ENCODE measurements around the gene REXO4. TPM values are rescaled to one million over a fixed set of nuclear protein-coding genes. Genes with fewer than 3 reads are reported as not detected.

Gene REXO4
- total and polyA plus RNA-seq, 10 of the 15 experiments (the other 5 are each of a cell fraction or from before 2014, with no cell fraction given), result 2.7 to 43.9 (median 30.5) TPM

GRCh38 chr9:133421615-133422542 is 4.1 kb upstream of the REXO4 start, which contains the start of gene ADAMTS13 (continued):
- TF ChIP-seq RBBP5 (conservative IDR thresholded peaks at IDR 0.05) (no peak), SRF (IDR thresholded peaks at IDR 0.05; ENCODE audit: low read depth in 2 of 2, low read length in 2 of 2) (no peak), CHD2 (IDR thresholded peaks at IDR 0.05; ENCODE audit: borderline replicate concordance, low read depth, low read length) (peak; percentile 38; the same call in 1 of the 2 replicates), RELB (IDR thresholded peaks at IDR 0.05; ENCODE audit: low read depth) (peak; percentile 91), RFX5 (IDR thresholded peaks at IDR 0.05; ENCODE audit: low read depth, low read length) (peak; percentile 16; the same call in 1 of the 2 replicates), ZNF207 (IDR thresholded peaks at IDR 0.05; ENCODE audit: borderline replicate concordance) (no peak), RELA (IDR thresholded peaks at IDR 0.05; ENCODE audit: borderline replicate concordance, partially characterized antibody) (peak; percentile 95), SREBF1 (IDR thresholded peaks at IDR 0.05; ENCODE audit: low read length) (no peak), SKIL (IDR thresholded peaks at IDR 0.05; ENCODE audit: low read depth, poor library complexity, severe bottlenecking) (peak; percentile 46), NR2C1 (IDR thresholded peaks at IDR 0.05) (no peak), EED (IDR thresholded peaks at IDR 0.05; ENCODE audit: low read depth) (peak; percentile 41), NFIC (IDR thresholded peaks at IDR 0.05; ENCODE audit: low read depth, low read length) (no peak), FOS (IDR thresholded peaks at IDR 0.05; ENCODE audit: borderline replicate concordance, extremely low read depth, insufficient read length) (no peak), USF2 (IDR thresholded peaks at IDR 0.05; ENCODE audit: borderline replicate concordance, low read depth, low read length) (no peak), GATAD2B (conservative IDR thresholded peaks at IDR 0.05; ENCODE audit: low read depth) (no peak), DPF2 (IDR thresholded peaks at IDR 0.05) (no peak; the same call in 1 of the 2 replicates), ETV6 (conservative IDR thresholded peaks at IDR 0.05 in 1 of 2, IDR thresholded peaks at IDR 0.05 in 1 of 2; ENCODE audit: borderline replicate concordance in 1 of 2, low read depth in 1 of 2) (no peak), TARDBP (IDR thresholded peaks at IDR 0.05; ENCODE audit: borderline replicate concordance) (no peak), BHLHE40 (IDR thresholded peaks at IDR 0.05; ENCODE audit: borderline replicate concordance in 1 of 2, low read depth in 2 of 2, low read length in 1 of 2) (peak; percentile 83 to 91), EZH2 (IDR thresholded peaks at IDR 0.05; ENCODE audit: borderline replicate concordance, control insufficient read depth, low read depth, low read length) (no peak)
- TF ChIP-seq, protein P1, sequence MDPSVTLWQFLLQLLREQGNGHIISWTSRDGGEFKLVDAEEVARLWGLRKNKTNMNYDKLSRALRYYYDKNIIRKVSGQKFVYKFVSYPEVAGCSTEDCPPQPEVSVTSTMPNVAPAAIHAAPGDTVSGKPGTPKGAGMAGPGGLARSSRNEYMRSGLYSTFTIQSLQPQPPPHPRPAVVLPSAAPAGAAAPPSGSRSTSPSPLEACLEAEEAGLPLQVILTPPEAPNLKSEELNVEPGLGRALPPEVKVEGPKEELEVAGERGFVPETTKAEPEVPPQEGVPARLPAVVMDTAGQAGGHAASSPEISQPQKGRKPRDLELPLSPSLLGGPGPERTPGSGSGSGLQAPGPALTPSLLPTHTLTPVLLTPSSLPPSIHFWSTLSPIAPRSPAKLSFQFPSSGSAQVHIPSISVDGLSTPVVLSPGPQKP (IDR thresholded peaks at IDR 0.05; ENCODE audit: low read depth, low read length), result no peak

Data from GM12878 (cell line).